ENCODE results near the gene ALDOC.
"Not testable (repeated sequence)": the region's sequence is repeated elsewhere in the genome, so short reads cannot be mapped to it uniquely, and the experiment has no call there.

The ALDOC gene

GRCh38 chr17:28582513-28582912, 5.8 kb upstream of the ALDOC start:
- DNase-seq (ENCODE audit: low read depth): no peak

GRCh38 chr17:28580959-28581358, 4.3 kb upstream of the ALDOC start:
- DNase-seq (ENCODE audit: low read depth): no peak

- no peak for DNase-seq (ENCODE audit: low read depth)
Observed at GRCh38 chr17:28579526-28579925, 2.8 kb upstream of the ALDOC start.

- DNase-seq (ENCODE audit: low read depth): no peak
Observed at GRCh38 chr17:28578246-28579195, 1.8 kb upstream of the ALDOC start.

- no peak for DNase-seq (ENCODE audit: low read depth)
Observed at GRCh38 chr17:28577466-28577824, 750 bp upstream of the ALDOC start.

GRCh38 chr17:28576016-28576415, 679 bp downstream of the ALDOC start:
- DNase-seq (ENCODE audit: low read depth): not testable (repeated sequence)

- DNase-seq (ENCODE audit: low read depth): no peak
Observed at GRCh38 chr17:28575126-28575795, 1.4 kb downstream of the ALDOC start.

- DNase-seq (ENCODE audit: low read depth): no peak
Observed at GRCh38 chr17:28574526-28574925, 2.2 kb downstream of the ALDOC start.

- DNase-seq (ENCODE audit: low read depth): no peak
Observed at GRCh38 chr17:28573966-28574480, 2.7 kb downstream of the ALDOC start.

GRCh38 chr17:28573521-28573920, 3.2 kb downstream of the ALDOC start:
- DNase-seq (ENCODE audit: low read depth): no peak

- DNase-seq (ENCODE audit: low read depth): no peak
Observed at GRCh38 chr17:28573040-28573380, 3.7 kb downstream of the ALDOC start.

GRCh38 chr17:28572259-28573039, 4.2 kb downstream of the ALDOC start:
- no peak for DNase-seq (ENCODE audit: low read depth)

- DNase-seq (ENCODE audit: low read depth): peak; percentile 82
Observed at GRCh38 chr17:28571361-28572122, 5.2 kb downstream of the ALDOC start, which contains the start of gene PIGS. PIGS (minus strand) TSS chr17:28571524; CDS start chr17:28571496, 28 bp downstream.

GRCh38 chr17:28570716-28571360, 5.9 kb downstream of the ALDOC start:
- no peak for DNase-seq (ENCODE audit: low read depth)

GRCh38 chr17:28569446-28569845, 7.2 kb downstream of the ALDOC start:
- DNase-seq (ENCODE audit: low read depth): no peak

GRCh38 chr17:28567604-28568003, 9.1 kb downstream of the ALDOC start:
- DNase-seq (ENCODE audit: low read depth): no peak

GRCh38 chr17:28563475-28563874, 13.2 kb downstream of the ALDOC start:
- peak; percentile 82 for DNase-seq (ENCODE audit: low read depth)

- no peak for DNase-seq (ENCODE audit: low read depth)
Observed at GRCh38 chr17:28555022-28555421, 21.7 kb downstream of the ALDOC start.

GRCh38 chr17:28554565-28554964, 22.1 kb downstream of the ALDOC start:
- DNase-seq (ENCODE audit: low read depth): no peak

- DNase-seq (ENCODE audit: low read depth): no peak
Observed at GRCh38 chr17:28553000-28553505, 23.6 kb downstream of the ALDOC start.

Data from amniotic epithelial cell (primary cell).